Hepatocyte (in vitro differentiated cells): ENCODE data around the gene C1orf198. TPM values are rescaled to one million over a fixed set of nuclear protein-coding genes. Genes with fewer than 3 reads are reported as not detected.

Source experiments
- DNase-seq: peaks from one replicate; pipeline ENCODE4 v3.0.0-alpha.2; 2016; ENCODE audit warnings: low spot score
- H2AFZ ChIP-seq: fragments of 200-600 bp; sonication (generic); 2 replicates; pipeline ENCODE4 v1.6.0; 2016; ENCODE audit warnings: antibody characterized with exemption, mild to moderate bottlenecking
- H3K27ac ChIP-seq: fragments of 200-600 bp; sonication (generic); 2 replicates; pipeline ENCODE4 v1.5.1; 2016; ENCODE audit warnings: mild to moderate bottlenecking
- H3K27me3 ChIP-seq: fragments of 200-600 bp; sonication (generic); 2 replicates; pipeline ENCODE4 v1.6.1; 2016
- H3K36me3 ChIP-seq: fragments of 200-600 bp; sonication (generic); replicated peaks from 2 replicates; pipeline ENCODE4 v1.5.1; 2016; ENCODE audit warnings: low read depth; ENCODE audit not compliant: insufficient read depth
- H3K4me1 ChIP-seq: fragments of 200-600 bp; sonication (generic); 2 replicates; pipeline ENCODE4 v1.5.1; 2016; ENCODE audit warnings: mild to moderate bottlenecking, moderate library complexity; ENCODE audit not compliant: insufficient read depth
- H3K4me2 ChIP-seq: fragments of 200-600 bp; sonication (generic); 2 replicates; pipeline ENCODE4 v1.6.0; 2016
- H3K4me3 ChIP-seq: fragments of 200-600 bp; sonication (generic); 2 replicates; pipeline ENCODE4 v1.5.1; 2016; ENCODE audit warnings: mild to moderate bottlenecking
- H3K79me2 ChIP-seq: fragments of 200-600 bp; sonication (generic); 2 replicates; pipeline ENCODE4 v1.6.0; 2017; ENCODE audit warnings: mild to moderate bottlenecking
- H3K9me2 ChIP-seq: fragments of 200-600 bp; sonication (generic); replicated peaks from 2 replicates; pipeline ENCODE4 v1.6.0; 2017; ENCODE audit warnings: mild to moderate bottlenecking; ENCODE audit not compliant: insufficient read depth
- H3K9me3 ChIP-seq: fragments of 200-600 bp; sonication (generic); 2 replicates; pipeline ENCODE4 v1.5.1; 2016; ENCODE audit warnings: low read depth, mild to moderate bottlenecking
- H4K20me1 ChIP-seq: fragments of 200-600 bp; sonication (generic); 2 replicates; pipeline ENCODE4 v1.6.0; 2016; ENCODE audit warnings: mild to moderate bottlenecking; ENCODE audit not compliant: insufficient read depth, poor library complexity, severe bottlenecking
- CTCF ChIP-seq: fragments of 200-600 bp; sonication (generic); IDR thresholded peaks from 2 replicates; pipeline ENCODE4 v1.5.1; 2016; ENCODE audit warnings: antibody characterized with exemption, mild to moderate bottlenecking; ENCODE audit not compliant: poor library complexity
- EZH2 ChIP-seq: fragments of 200-600 bp; sonication (generic); IDR thresholded peaks from 2 replicates; pipeline ENCODE4 v1.6.1; 2016; ENCODE audit warnings: antibody characterized with exemption, mild to moderate bottlenecking, borderline replicate concordance
- EZH2phosphoT487 ChIP-seq: fragments of 200-600 bp; sonication (generic); IDR thresholded peaks from one replicate; pipeline ENCODE4 v1.6.1; 2018; ENCODE audit warnings: antibody characterized with exemption, mild to moderate bottlenecking, low read depth, moderate library complexity; ENCODE audit not compliant: unreplicated experiment, severe bottlenecking
- WGBS: methylation state at CpG from one replicate; pipeline ENCODE4 v1.1.6; 2016; ENCODE audit warnings: low lambda C conversion rate; ENCODE audit errors: missing lambda C conversion rate; 5-methylcytosine and 5-hydroxymethylcytosine counted together
- polyA plus RNA-seq: library from polyadenylated mRNA; unstranded; fragments of >200 nt; fragmentation: Nextera tagmentation; extraction: Ambion mirVana; gene quantifications from 2 replicates; pipeline ENCODE4 v1.2.1, GENCODE V29; 2016
- total RNA-seq: library from RNA; depleted of rRNA; stranded (reverse); fragments of >200 nt; gene quantifications from 2 replicates; pipeline ENCODE4 v1.2.3, GENCODE V29; 2014

C1orf198 gene
- total and polyA plus RNA-seq, 2 experiments from 2014 or later = 41.4 to 56.9 TPM

- Histone ChIP-seq H3K4me3 (no peak overlapping the region), H3K4me1 (peaks cover 11% of the 10 kb centered on the region), H3K27ac (no peak overlapping the region), H3K79me2 (peaks cover 36% of the 10 kb centered on the region), H4K20me1 (no peaks in the 10 kb centered on the region), H2AFZ (no peak overlapping the region), H3K9me3 (no peaks in the 10 kb centered on the region), H3K27me3 (no peaks in the 10 kb centered on the region), H3K4me2 (no peak overlapping the region), H3K9me2 (no peaks in the 10 kb centered on the region), H3K36me3 (no peaks in the 10 kb centered on the region)
- WGBS = 88% methylated on average over 8 of the region's 8 CpGs
- no peak for TF ChIP-seq CTCF
- no peak for TF ChIP-seq EZH2
- no peak for TF ChIP-seq EZH2phosphoT487
- no peak for DNase-seq
Observed at GRCh38 chr1:230852959-230853358, 15.4 kb downstream of the C1orf198 start.

DNA sequence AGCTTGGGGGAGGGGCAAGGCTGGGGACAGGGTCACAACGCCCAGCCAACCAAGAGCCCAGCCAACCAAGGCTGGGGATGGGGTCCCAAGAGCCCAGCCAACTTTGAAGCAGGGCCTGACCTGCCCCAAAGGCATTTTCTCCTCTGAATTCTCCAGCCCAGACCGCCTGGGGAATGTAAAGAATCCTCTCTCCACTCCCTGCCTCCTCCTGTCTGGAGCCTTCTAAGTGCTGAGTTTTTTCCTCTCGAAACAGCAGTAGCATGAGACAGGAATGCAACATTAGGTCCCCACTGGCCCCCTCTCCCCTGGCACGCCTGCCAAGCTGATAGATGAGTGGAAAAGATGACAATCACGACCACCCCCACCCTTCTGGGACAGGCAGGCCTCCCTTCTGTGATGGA lies 17.0 kb downstream of the C1orf198 start:
- Histone ChIP-seq H3K4me2 (no peak overlapping the region), H3K4me1 (peaks cover 10% of the 10 kb centered on the region), H3K4me3 (no peak overlapping the region), H3K9me2 (no peaks in the 10 kb centered on the region), H3K9me3 (no peaks in the 10 kb centered on the region), H3K79me2 (peaks cover 28% of the 10 kb centered on the region), H3K36me3 (no peaks in the 10 kb centered on the region), H2AFZ (no peak overlapping the region), H4K20me1 (no peaks in the 10 kb centered on the region), H3K27ac (peak overlapping the region; percentile 51), H3K27me3 (no peaks in the 10 kb centered on the region)
- peak; percentile 52 for DNase-seq
- WGBS = 38% methylated on average over 4 of the region's 5 CpGs
- no peak for TF ChIP-seq CTCF
- no peak for TF ChIP-seq EZH2phosphoT487
- TF ChIP-seq EZH2 = no peak

GRCh38 chr1:230850547-230850946 lies 17.8 kb downstream of the C1orf198 start:
- H3K36me3 ChIP-seq = no peaks in the 10 kb centered on the region
- no peaks in the 10 kb centered on the region for H4K20me1 ChIP-seq
- no peaks in the 10 kb centered on the region for H3K27me3 ChIP-seq
- no peaks in the 10 kb centered on the region for H3K9me3 ChIP-seq
- peaks cover 10% of the 10 kb centered on the region for H3K4me1 ChIP-seq
- no peak overlapping the region for H3K4me2 ChIP-seq
- no peaks in the 10 kb centered on the region for H3K9me2 ChIP-seq
- no peak for DNase-seq
- H2AFZ ChIP-seq = no peak overlapping the region
- WGBS = 76% methylated on average over 5 of the region's 8 CpGs
- no peak overlapping the region for H3K4me3 ChIP-seq
- TF ChIP-seq EZH2 = no peak
- no peak overlapping the region for H3K27ac ChIP-seq
- H3K79me2 ChIP-seq = peaks cover 21% of the 10 kb centered on the region

DNA sequence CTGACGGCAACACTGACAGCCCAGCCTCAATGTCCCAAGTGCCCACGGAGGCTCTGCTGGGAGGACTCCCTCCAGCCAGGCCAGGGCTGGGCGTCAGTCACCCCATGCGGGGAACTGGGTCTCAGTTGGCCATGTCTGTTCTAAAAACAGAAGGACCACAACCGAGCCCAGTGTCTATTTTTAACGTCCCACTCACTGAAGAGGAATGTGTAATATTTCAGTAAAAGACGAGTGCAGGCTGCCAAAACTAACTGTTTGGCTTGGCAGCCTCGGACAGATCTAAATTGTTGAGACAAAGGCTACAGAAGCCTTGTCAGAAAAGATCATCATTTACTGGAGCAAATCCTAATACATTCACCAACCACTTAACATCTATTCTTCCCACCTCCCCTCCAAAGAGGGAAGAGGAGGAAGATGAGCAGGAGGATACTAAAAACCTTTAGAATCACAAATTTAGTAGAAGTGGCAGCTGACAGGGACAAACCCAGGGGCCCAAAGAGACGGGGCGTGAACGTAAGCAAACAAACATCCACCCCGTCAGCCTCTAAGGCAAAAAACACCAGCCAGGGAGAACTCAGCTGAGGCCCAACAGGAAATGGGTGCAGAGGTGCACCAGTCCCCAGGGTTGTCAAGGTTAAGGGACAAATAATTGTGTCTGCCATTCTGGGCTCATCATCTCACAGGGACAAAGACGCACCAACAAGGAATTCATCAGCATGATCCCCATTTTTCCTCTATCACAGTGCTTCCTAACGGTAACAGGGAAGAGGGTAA lies 18.7 kb downstream of the C1orf198 start:
- Histone ChIP-seq H3K27me3 (no peaks in the 10 kb centered on the region), H3K9me2 (no peaks in the 10 kb centered on the region), H2AFZ (no peak overlapping the region), H4K20me1 (no peaks in the 10 kb centered on the region), H3K36me3 (no peaks in the 10 kb centered on the region), H3K4me3 (no peak overlapping the region), H3K27ac (peak overlapping the region; percentile 8), H3K9me3 (no peaks in the 10 kb centered on the region), H3K4me2 (peak overlapping the region; percentile 7), H3K79me2 (peaks cover 17% of the 10 kb centered on the region), H3K4me1 (peaks cover 10% of the 10 kb centered on the region)
- DNase-seq = peak; percentile 35
- TF ChIP-seq CTCF = no peak
- no peak for TF ChIP-seq EZH2
- no peak for TF ChIP-seq EZH2phosphoT487
- WGBS = 65% methylated on average over 14 of the region's 14 CpGs
